Mucosa of descending colon (tissue), 3 donors: ENCODE measurements around the gene ADARB1. TPM values are rescaled to one million over a fixed set of nuclear protein-coding genes. Genes with fewer than 3 reads are reported as not detected.
A peak's percentile ranks its signal among the peaks of the same experiment; 100 is the strongest.

Source experiments
- ATAC-seq: fragments of 200-7000 bp; cut with Tn5 transposase; one replicate; pipeline ENCODE4 v1.9.1; 2020; ENCODE audit warnings: mild to moderate bottlenecking, moderate library complexity
- DNase-seq, 3 donors: peaks; one replicate each; pipeline ENCODE4 v3.0.0-alpha.2; 2020
- H3K36me3 ChIP-seq: fragments of 200-600 bp; one replicate; pipeline ENCODE4 v1.8.0; 2021; ENCODE audit warnings: low read depth, mild to moderate bottlenecking
- H3K4me1 ChIP-seq: fragments of 200-600 bp; one replicate; pipeline ENCODE4 v1.8.0; 2021; ENCODE audit warnings: low read depth, mild to moderate bottlenecking
- H3K4me3 ChIP-seq: fragments of 200-600 bp; one replicate; pipeline ENCODE4 v1.8.0; 2021; ENCODE audit warnings: mild to moderate bottlenecking
- H3K9me3 ChIP-seq: fragments of 200-600 bp; one replicate; pipeline ENCODE4 v1.8.0; 2021; ENCODE audit warnings: mild to moderate bottlenecking
- intact Hi-C, 2 donors: fragments of 100-400 bp; cut with DNase I in 1 of 2; cut with micrococcal nuclease in 1 of 2; formaldehyde crosslinking; loops; one replicate each; pipeline versions ENCODE4 v1.11.0 to v1.11.1; 2022; cut with DNase I, micrococcal nuclease
- total RNA-seq, 3 donors: library from RNA; stranded (reverse); fragmentation: NEBNext Ultra II Directional in 2 of 3; extraction: Animal tissue kit (Norgen Biotek cat#: 25700) in 2 of 3; gene quantifications; one replicate each; pipeline versions ENCODE4 v1.2.1 to v1.2.4, GENCODE V29; 2021 to 2023
- TF ChIP-seq, protein P1 (sequence below): fragments of 200-600 bp; IDR thresholded peaks from one replicate; pipeline ENCODE4 v1.8.0; 2022; ENCODE audit warnings: antibody characterized with exemption, mild to moderate bottlenecking
- donor health status: DM: no; HTN: no; CAD: no; lungs with moderate emphysema.
- donor health status: DM: no; HTN: no; CAD: no.
- donor health status: DM: no; HTN: yes; CAD: no.

Gene ADARB1
- total RNA-seq, 3 donors from 2014 or later = 5.4 to 91.2 (median 8.8) TPM

DNA sequence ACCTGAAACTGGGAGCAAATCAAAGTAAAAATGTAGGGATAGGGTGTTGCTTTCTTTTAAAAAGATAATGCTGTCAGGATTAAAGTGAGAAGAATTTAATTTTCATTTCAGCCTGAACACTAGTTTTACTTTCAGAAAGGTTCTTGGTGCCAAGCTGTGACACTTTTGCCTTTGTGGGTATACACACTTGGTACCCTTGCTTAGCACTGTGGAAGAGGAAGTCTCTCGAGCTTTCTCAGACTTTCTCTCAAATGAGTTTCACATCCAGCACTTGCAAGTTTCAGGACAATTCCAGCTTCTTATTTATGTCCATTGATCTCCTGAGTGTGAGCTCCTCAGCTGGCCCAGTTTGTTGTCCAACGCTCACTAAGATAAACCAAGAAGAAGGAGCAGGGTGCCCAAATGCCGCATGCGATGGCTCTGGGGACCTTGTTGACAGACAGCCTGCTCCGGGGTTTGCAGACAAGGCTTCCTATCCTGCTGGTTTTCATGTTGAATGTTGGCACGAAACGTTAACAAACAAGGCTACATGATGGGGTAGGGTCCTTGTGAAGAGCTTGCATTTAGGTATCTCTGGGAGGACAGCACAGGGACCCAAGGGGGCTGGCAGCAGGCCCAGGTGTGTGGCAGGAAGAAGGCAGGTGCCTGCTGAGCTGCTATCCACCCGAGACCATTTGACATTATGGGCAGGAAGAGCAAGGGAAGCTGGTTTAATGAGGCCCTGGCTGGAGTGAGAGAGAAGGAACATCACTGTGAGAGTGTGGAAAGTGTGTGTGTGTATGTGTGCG, 133.7 kb downstream of the ADARB1 start:
- no peaks in the 10 kb centered on the region for H3K9me3 ChIP-seq
- no peaks in the 10 kb centered on the region for H3K36me3 ChIP-seq
- DNase-seq = no peak
- no peak for ATAC-seq
- H3K4me3 ChIP-seq = no peak overlapping the region
- TF ChIP-seq, protein P1, sequence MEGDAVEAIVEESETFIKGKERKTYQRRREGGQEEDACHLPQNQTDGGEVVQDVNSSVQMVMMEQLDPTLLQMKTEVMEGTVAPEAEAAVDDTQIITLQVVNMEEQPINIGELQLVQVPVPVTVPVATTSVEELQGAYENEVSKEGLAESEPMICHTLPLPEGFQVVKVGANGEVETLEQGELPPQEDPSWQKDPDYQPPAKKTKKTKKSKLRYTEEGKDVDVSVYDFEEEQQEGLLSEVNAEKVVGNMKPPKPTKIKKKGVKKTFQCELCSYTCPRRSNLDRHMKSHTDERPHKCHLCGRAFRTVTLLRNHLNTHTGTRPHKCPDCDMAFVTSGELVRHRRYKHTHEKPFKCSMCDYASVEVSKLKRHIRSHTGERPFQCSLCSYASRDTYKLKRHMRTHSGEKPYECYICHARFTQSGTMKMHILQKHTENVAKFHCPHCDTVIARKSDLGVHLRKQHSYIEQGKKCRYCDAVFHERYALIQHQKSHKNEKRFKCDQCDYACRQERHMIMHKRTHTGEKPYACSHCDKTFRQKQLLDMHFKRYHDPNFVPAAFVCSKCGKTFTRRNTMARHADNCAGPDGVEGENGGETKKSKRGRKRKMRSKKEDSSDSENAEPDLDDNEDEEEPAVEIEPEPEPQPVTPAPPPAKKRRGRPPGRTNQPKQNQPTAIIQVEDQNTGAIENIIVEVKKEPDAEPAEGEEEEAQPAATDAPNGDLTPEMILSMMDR = no peak
- intact Hi-C loops = no loop called here
- H3K4me1 ChIP-seq = no peaks in the 10 kb centered on the region

DNA sequence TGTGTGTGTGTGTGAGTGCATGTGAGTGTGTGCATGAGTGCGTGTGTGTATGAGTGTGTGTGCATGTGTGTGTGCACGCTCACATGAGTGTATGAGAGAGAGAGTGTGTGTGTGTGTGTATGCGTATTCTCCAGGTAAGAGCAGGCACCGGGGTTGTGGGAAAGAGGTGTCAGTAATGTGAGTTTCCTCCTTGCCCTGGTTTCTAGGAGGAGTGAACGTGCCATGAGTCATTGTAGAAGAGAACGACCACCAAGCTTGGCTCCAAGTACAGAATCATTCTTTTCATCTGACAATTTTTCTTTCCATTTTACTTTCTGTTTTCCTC, 134.2 kb downstream of the ADARB1 start:
- Histone ChIP-seq H3K4me1 (no peaks in the 10 kb centered on the region), H3K36me3 (no peaks in the 10 kb centered on the region), H3K4me3 (no peak overlapping the region), H3K9me3 (no peaks in the 10 kb centered on the region)
- ATAC-seq (no peak), DNase-seq (no peak)
- TF ChIP-seq, protein P1 = no peak
- intact Hi-C loops = no loop called here

DNA sequence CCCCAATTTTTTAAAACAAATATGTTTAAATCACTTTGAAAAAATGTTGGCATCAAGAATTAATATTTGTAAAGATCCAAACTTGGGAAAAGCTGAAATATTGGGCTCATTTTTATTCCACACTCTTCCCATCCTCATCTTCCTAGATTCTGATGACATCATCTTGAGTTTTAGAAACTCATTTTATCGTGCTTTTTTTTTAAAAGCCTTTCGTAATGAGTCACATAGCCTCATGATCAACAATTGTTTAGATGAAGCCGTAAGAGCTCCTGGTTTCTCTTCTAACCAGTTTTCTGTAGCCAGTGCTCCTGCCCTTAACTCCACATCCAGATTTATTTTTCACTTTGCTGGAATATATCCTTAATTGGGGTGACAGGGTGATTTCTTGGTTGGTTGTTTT, 134.7 kb downstream of the ADARB1 start:
- no peak for DNase-seq
- no peak for ATAC-seq
- no peaks in the 10 kb centered on the region for H3K4me1 ChIP-seq
- H3K36me3 ChIP-seq = no peaks in the 10 kb centered on the region
- TF ChIP-seq, protein P1 = no peak
- no peak overlapping the region for H3K4me3 ChIP-seq
- no peaks in the 10 kb centered on the region for H3K9me3 ChIP-seq
- intact Hi-C loops = no loop called here

DNA sequence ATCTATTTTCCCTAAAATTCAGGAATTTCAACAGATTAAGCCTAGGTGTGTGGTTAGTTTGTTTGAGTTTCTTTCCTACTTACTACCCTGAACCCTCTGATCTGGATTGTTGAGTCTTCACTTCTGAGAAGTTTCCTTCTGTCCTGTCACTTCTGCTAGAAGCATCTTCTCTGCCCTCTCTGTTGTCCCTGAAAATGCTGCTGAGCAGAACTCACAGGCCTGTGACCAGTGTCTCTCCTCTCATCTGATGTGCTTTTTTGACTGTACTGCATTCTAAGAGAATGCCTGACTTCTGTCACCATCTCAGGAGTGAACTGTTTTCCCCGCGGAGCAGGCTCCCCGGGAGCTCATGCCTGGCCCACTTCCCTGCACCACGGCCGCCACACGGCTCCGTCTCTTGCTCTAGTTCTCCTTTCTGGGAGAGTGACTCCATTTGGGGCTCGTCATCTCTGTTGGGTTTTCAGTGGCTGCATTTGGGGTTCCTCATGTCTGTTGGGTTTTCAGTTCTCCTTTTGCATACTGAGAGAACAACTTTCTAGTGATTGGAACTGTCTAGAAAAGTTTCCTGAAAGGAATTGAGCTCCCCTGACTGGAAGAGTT, 135.4 kb downstream of the ADARB1 start:
- TF ChIP-seq, protein P1 = no peak
- ATAC-seq (peak; percentile 38), DNase-seq (no peak)
- intact Hi-C loops = no loop called here
- Histone ChIP-seq H3K4me3 (no peak overlapping the region), H3K4me1 (no peaks in the 10 kb centered on the region), H3K36me3 (no peaks in the 10 kb centered on the region), H3K9me3 (no peaks in the 10 kb centered on the region)

DNA sequence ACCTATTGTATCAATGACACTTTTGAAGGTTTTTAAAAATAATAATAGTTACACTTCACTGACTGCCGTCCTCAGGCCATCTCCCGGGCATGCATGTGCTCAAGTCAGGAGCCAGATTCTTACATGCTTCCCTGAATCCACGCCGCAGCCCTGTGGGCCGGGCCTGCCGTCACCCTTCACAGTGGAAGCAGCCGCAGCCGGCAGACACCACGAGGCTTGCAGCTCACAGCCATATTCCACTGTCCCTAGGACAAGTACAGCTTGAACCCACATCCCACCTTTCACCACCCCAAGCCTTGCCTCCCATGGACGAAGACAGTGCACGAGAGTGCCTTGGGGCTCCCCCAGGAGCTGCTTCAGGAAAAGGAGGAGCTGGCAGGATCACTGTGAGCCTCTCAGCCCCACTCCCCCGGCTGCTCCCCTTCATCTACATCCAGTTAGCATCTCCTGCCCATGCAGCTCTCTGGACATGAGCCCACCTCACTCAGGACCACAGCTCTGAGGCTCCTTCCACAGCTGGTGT, 136.1 kb downstream of the ADARB1 start:
- TF ChIP-seq, protein P1 = no peak
- no peaks in the 10 kb centered on the region for H3K9me3 ChIP-seq
- DNase-seq (no peak), ATAC-seq (no peak)
- intact Hi-C loops = no loop called here
- H3K4me3 ChIP-seq = no peak overlapping the region
- H3K36me3 ChIP-seq = no peaks in the 10 kb centered on the region
- H3K4me1 ChIP-seq = no peaks in the 10 kb centered on the region
